GM23338 (cell line): ENCODE results near the gene B4GALT1. TPM values are rescaled to one million over a fixed set of nuclear protein-coding genes. Genes with fewer than 3 reads are reported as not detected.

Experiments
- ATAC-seq: fragments of 200-7000 bp; cut with Tn5 transposase; 3 replicates; pipeline ENCODE4 v1.9.1; 2020
- DNase-seq: peaks from one replicate; pipeline ENCODE4 v3.0.0-alpha.2; 2015; ENCODE audit warnings: low spot score
- H2AFZ ChIP-seq: fragments of 200-600 bp; sonication (generic); 2 replicates; pipeline ENCODE4 v1.8.0; 2016; ENCODE audit warnings: antibody characterized with exemption, mild to moderate bottlenecking, moderate library complexity
- H3F3A ChIP-seq: fragments of 200-600 bp; sonication (generic); replicated peaks from 2 replicates; pipeline ENCODE4 v1.8.0; 2017; ENCODE audit warnings: antibody characterized with exemption, mixed run types, low read depth
- H3K27ac ChIP-seq: fragments of 200-600 bp; sonication (generic); 2 replicates; pipeline ENCODE4 v1.6.1; 2016; ENCODE audit warnings: low read depth
- H3K27me3 ChIP-seq: fragments of 200-600 bp; sonication (generic); 2 replicates; pipeline ENCODE4 v1.8.0; 2016; ENCODE audit warnings: mild to moderate bottlenecking, mixed run types, moderate library complexity; ENCODE audit not compliant: insufficient read depth
- H3K36me3 ChIP-seq: fragments of 200-600 bp; sonication (generic); 2 replicates; pipeline ENCODE4 v1.8.0; 2016; ENCODE audit warnings: mild to moderate bottlenecking; ENCODE audit not compliant: insufficient read depth
- H3K4me1 ChIP-seq: fragments of 200-600 bp; sonication (generic); 2 replicates; pipeline ENCODE4 v1.8.0; 2016; ENCODE audit warnings: mild to moderate bottlenecking, moderate library complexity; ENCODE audit not compliant: insufficient read depth
- H3K4me2 ChIP-seq: fragments of 200-600 bp; sonication (generic); 2 replicates; pipeline ENCODE4 v1.7.1; 2017; ENCODE audit warnings: mixed run types
- H3K4me3 ChIP-seq: fragments of 200-600 bp; sonication (generic); 2 replicates; pipeline ENCODE4 v1.6.1; 2016; ENCODE audit warnings: mixed run types
- H3K79me2 ChIP-seq: fragments of 200-600 bp; sonication (generic); replicated peaks from 2 replicates; pipeline ENCODE4 v1.8.0; 2017; ENCODE audit warnings: mild to moderate bottlenecking; ENCODE audit not compliant: insufficient read depth
- H3K9me2 ChIP-seq: fragments of 200-600 bp; sonication (generic); 2 replicates; pipeline ENCODE4 v1.8.0; 2017; ENCODE audit not compliant: insufficient read depth
- H4K20me1 ChIP-seq: fragments of 200-600 bp; sonication (generic); replicated peaks from 2 replicates; pipeline ENCODE4 v1.8.0; 2017; ENCODE audit warnings: mild to moderate bottlenecking; ENCODE audit not compliant: insufficient read depth
- H3K27ac Mint-ChIP-seq: 2 replicates; pipeline ENCODE4 v1.8.0; 2020; ENCODE audit warnings: inconsistent platforms, mild to moderate bottlenecking, moderate library complexity, mixed read lengths
- H3K27me3 Mint-ChIP-seq: 3 replicates; pipeline ENCODE4 v1.8.0; 2022; ENCODE audit warnings: low read depth, mild to moderate bottlenecking, moderate library complexity, mixed read lengths, inconsistent platforms; ENCODE audit not compliant: insufficient read depth, poor library complexity
- H3K36me3 Mint-ChIP-seq: 3 replicates; pipeline ENCODE4 v1.8.0; 2021; ENCODE audit warnings: low read depth, mild to moderate bottlenecking, inconsistent platforms, moderate library complexity, mixed read lengths
- H3K4me1 Mint-ChIP-seq: 3 replicates; pipeline ENCODE4 v1.8.0; 2020; ENCODE audit warnings: mild to moderate bottlenecking, inconsistent platforms, mixed read lengths
- H3K4me3 Mint-ChIP-seq: 3 replicates; pipeline ENCODE4 v1.8.0; 2021; ENCODE audit warnings: moderate library complexity, mild to moderate bottlenecking, inconsistent platforms, mixed read lengths
- H3K9me3 Mint-ChIP-seq: 3 replicates; pipeline ENCODE4 v1.8.0; 2020; ENCODE audit warnings: moderate library complexity, mild to moderate bottlenecking, inconsistent platforms, mixed read lengths
- NANOG ChIP-seq: IDR thresholded peaks from 2 replicates; pipeline ENCODE4 v1.6.1; 2016; ENCODE audit warnings: antibody characterized with exemption, borderline replicate concordance
- STAT1 ChIP-seq: IDR thresholded peaks from one replicate; pipeline ENCODE4 v1.6.1; 2016; ENCODE audit warnings: antibody characterized with exemption; ENCODE audit not compliant: unreplicated experiment
- polyA plus RNA-seq: library from polyadenylated mRNA; unstranded; fragments of >200 nt; fragmentation: Nextera tagmentation; extraction: Ambion mirVana; gene quantifications from 2 replicates; pipeline ENCODE4 v1.2.1, GENCODE V29; 2016
- total RNA-seq: library from RNA; depleted of rRNA; stranded (reverse); fragments of >200 nt; shearing (Covaris generic); gene quantifications from 2 replicates; pipeline ENCODE4 v1.2.3, GENCODE V29; 2014
- TF ChIP-seq, protein P1 (sequence below): fragments of 250-450 bp; sonication (Bioruptor Pico); IDR thresholded peaks from 2 replicates; pipeline ENCODE4 v1.5.0; 2020; ENCODE audit warnings: mild to moderate bottlenecking, moderate library complexity
- TF ChIP-seq, protein P2 (sequence below): IDR thresholded peaks from 2 replicates; pipeline ENCODE4 v1.6.1; 2016; ENCODE audit warnings: antibody characterized with exemption
- TF ChIP-seq, protein P3 (sequence below): IDR thresholded peaks from one replicate; pipeline ENCODE4 v1.6.1; 2018; ENCODE audit warnings: antibody characterized with exemption; ENCODE audit not compliant: unreplicated experiment

B4GALT1 gene
- total and polyA plus RNA-seq, 2 experiments from 2014 or later = 6.3 to 15.8 TPM

DNA sequence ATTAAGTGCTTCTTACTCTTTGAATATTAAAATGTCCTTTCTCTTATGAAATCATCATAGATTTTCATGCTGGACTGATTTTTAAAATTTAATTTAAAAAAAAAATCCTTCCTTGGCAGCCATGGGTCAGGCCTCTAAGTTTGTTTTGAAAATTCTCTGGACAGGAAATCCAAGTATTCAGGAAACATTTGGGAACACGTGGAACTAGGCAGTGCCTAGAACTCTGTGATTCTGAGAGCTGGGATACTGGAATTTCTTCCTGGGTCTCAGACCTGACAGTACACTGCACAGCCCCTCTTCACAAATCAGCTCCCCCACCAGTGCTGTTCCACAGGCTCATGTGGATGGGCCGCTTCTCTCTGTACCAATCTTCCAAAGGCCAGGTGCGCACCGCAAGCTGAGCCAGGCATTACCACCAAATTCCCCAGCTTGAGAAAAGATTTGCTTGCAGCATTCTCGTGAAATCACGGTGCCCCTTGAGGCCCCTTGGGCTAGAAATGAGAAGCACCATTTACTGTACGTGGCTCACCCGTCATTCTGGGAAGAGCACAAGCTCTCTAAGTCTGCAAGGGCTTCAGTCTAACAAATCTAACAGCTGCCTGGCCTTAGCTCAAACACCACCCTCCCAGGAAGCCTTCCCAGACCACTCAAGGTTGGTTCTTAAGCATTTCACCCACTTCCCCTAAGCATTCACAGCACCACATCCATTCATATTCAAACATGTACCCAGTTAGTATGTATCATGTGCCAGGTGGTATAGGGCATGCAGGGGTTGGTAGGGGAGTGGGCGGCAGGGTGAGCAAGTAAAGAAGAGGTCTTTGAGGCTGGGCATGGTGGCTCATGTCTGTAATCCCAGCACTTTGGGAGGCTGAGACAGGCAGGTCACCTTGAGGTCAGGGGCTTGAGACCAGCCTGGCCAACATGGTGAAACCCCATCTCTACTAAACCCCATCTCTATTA lies 26.5 kb downstream of the B4GALT1 start (continued):
- TF ChIP-seq, protein P1, sequence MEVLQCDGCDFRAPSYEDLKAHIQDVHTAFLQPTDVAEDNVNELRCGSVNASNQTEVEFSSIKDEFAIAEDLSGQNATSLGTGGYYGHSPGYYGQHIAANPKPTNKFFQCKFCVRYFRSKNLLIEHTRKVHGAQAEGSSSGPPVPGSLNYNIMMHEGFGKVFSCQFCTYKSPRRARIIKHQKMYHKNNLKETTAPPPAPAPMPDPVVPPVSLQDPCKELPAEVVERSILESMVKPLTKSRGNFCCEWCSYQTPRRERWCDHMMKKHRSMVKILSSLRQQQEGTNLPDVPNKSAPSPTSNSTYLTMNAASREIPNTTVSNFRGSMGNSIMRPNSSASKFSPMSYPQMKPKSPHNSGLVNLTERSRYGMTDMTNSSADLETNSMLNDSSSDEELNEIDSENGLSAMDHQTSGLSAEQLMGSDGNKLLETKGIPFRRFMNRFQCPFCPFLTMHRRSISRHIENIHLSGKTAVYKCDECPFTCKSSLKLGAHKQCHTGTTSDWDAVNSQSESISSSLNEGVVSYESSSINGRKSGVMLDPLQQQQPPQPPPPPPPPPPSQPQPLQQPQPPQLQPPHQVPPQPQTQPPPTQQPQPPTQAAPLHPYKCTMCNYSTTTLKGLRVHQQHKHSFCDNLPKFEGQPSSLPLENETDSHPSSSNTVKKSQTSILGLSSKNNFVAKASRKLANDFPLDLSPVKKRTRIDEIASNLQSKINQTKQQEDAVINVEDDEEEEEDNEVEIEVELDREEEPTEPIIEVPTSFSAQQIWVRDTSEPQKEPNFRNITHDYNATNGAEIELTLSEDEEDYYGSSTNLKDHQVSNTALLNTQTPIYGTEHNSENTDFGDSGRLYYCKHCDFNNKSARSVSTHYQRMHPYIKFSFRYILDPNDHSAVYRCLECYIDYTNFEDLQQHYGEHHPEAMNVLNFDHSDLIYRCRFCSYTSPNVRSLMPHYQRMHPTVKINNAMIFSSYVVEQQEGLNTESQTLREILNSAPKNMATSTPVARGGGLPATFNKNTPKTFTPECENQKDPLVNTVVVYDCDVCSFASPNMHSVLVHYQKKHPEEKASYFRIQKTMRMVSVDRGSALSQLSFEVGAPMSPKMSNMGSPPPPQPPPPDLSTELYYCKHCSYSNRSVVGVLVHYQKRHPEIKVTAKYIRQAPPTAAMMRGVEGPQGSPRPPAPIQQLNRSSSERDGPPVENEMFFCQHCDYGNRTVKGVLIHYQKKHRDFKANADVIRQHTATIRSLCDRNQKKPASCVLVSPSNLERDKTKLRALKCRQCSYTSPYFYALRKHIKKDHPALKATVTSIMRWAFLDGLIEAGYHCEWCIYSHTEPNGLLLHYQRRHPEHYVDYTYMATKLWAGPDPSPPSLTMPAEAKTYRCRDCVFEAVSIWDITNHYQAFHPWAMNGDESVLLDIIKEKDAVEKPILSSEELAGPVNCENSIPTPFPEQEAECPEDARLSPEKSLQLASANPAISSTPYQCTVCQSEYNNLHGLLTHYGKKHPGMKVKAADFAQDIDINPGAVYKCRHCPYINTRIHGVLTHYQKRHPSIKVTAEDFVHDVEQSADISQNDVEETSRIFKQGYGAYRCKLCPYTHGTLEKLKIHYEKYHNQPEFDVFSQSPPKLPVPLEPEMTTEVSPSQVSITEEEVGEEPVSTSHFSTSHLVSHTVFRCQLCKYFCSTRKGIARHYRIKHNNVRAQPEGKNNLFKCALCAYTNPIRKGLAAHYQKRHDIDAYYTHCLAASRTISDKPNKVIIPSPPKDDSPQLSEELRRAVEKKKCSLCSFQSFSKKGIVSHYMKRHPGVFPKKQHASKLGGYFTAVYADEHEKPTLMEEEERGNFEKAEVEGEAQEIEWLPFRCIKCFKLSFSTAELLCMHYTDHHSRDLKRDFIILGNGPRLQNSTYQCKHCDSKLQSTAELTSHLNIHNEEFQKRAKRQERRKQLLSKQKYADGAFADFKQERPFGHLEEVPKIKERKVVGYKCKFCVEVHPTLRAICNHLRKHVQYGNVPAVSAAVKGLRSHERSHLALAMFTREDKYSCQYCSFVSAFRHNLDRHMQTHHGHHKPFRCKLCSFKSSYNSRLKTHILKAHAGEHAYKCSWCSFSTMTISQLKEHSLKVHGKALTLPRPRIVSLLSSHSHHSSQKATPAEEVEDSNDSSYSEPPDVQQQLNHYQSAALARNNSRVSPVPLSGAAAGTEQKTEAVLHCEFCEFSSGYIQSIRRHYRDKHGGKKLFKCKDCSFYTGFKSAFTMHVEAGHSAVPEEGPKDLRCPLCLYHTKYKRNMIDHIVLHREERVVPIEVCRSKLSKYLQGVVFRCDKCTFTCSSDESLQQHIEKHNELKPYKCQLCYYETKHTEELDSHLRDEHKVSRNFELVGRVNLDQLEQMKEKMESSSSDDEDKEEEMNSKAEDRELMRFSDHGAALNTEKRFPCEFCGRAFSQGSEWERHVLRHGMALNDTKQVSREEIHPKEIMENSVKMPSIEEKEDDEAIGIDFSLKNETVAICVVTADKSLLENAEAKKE (CRISPR knock-in tag) = no peak
- TF ChIP-seq, protein P2, sequence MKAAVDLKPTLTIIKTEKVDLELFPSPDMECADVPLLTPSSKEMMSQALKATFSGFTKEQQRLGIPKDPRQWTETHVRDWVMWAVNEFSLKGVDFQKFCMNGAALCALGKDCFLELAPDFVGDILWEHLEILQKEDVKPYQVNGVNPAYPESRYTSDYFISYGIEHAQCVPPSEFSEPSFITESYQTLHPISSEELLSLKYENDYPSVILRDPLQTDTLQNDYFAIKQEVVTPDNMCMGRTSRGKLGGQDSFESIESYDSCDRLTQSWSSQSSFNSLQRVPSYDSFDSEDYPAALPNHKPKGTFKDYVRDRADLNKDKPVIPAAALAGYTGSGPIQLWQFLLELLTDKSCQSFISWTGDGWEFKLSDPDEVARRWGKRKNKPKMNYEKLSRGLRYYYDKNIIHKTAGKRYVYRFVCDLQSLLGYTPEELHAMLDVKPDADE = no peak
- TF ChIP-seq STAT1 = no peak

DNA sequence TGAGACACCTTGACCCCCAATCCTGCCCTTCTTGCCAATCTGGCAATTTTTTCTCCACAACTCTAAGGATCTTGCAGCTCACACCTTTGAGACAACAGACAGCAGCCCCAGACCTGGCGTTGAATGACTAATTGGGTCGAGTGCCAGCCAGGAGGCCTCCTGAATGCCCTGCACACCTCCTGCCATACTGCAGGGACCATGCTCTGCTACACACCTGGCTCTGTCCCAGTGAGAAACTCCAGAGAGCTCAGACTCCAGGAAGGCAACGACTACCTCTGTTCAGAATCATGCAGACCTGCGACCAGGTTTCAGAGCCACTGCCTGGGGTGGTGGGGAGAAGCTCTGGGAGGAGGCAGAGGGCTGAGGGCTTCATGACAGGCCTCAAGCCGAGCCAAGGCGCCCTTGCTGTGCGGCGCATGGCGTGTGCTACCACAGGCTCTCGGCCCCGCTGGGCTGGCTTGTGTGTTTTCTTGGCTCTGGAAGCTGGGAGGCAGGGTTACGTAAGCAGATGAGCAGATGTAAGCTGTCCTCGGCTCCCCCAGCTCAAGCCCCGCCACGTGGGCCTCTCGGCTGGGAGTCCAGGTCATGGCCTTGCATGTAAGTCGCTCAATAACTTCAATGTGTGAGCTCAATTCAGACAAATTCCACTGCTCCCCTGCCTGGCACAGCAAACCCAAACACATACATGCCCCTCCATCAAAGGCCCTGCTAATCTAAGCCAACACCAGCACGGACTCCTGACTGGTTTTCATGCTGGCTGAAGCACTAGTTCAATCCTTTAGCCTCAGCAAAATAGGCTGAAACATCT lies 27.5 kb downstream of the B4GALT1 start:
- Histone ChIP-seq H3F3A (no peaks in the 10 kb centered on the region), H3K9me2 (no peaks in the 10 kb centered on the region), H3K4me2 (no peak overlapping the region), H3K4me3 (no peak overlapping the region), H3K36me3 (no peaks in the 10 kb centered on the region), H4K20me1 (no peaks in the 10 kb centered on the region; the same call in 1 of the 2 replicates), H3K27me3 (no peaks in the 10 kb centered on the region), H3K79me2 (peaks cover 7% of the 10 kb centered on the region; the same call in 1 of the 2 replicates), H3K4me1 (no peaks in the 10 kb centered on the region), H3K27ac (no peak overlapping the region), H2AFZ (no peak overlapping the region)
- Mint-ChIP-seq H3K9me3 (no peaks in the 10 kb centered on the region), H3K27me3 (no peaks in the 10 kb centered on the region), H3K27ac (no peak overlapping the region), H3K4me1 (peaks cover 10% of the 10 kb centered on the region), H3K4me3 (no peak overlapping the region; the same call in 2 of the 3 replicates), H3K36me3 (no peaks in the 10 kb centered on the region)
- DNase-seq = no peak
- ATAC-seq = peak; percentile 67
- TF ChIP-seq, protein P3, sequence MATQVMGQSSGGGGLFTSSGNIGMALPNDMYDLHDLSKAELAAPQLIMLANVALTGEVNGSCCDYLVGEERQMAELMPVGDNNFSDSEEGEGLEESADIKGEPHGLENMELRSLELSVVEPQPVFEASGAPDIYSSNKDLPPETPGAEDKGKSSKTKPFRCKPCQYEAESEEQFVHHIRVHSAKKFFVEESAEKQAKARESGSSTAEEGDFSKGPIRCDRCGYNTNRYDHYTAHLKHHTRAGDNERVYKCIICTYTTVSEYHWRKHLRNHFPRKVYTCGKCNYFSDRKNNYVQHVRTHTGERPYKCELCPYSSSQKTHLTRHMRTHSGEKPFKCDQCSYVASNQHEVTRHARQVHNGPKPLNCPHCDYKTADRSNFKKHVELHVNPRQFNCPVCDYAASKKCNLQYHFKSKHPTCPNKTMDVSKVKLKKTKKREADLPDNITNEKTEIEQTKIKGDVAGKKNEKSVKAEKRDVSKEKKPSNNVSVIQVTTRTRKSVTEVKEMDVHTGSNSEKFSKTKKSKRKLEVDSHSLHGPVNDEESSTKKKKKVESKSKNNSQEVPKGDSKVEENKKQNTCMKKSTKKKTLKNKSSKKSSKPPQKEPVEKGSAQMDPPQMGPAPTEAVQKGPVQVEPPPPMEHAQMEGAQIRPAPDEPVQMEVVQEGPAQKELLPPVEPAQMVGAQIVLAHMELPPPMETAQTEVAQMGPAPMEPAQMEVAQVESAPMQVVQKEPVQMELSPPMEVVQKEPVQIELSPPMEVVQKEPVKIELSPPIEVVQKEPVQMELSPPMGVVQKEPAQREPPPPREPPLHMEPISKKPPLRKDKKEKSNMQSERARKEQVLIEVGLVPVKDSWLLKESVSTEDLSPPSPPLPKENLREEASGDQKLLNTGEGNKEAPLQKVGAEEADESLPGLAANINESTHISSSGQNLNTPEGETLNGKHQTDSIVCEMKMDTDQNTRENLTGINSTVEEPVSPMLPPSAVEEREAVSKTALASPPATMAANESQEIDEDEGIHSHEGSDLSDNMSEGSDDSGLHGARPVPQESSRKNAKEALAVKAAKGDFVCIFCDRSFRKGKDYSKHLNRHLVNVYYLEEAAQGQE = no peak
- TF ChIP-seq NANOG = no peak
